ENCODE data around the gene MAP3K7. TPM values are rescaled to one million over a fixed set of nuclear protein-coding genes. Genes with fewer than 3 reads are reported as not detected.

MAP3K7 gene
- total and polyA plus RNA-seq, 2 experiments from 2014 or later: 21.5 to 40.3 TPM

- Histone ChIP-seq H3K9me2 (replicated peaks; ENCODE audit: insufficient read depth) (no peaks in the 10 kb centered on the region), H3K27me3 (no peaks in the 10 kb centered on the region), H3K9me3 (ENCODE audit: low read depth) (no peaks in the 10 kb centered on the region), H3K79me2 (no peaks in the 10 kb centered on the region), H3K27ac (no peak overlapping the region), H4K20me1 (ENCODE audit: insufficient read depth, poor library complexity, severe bottlenecking) (no peaks in the 10 kb centered on the region), H3K4me2 (no peak overlapping the region), H2AFZ (no peak overlapping the region), H3K4me3 (no peak overlapping the region), H3K4me1 (ENCODE audit: insufficient read depth) (no peaks in the 10 kb centered on the region), H3K36me3 (replicated peaks; ENCODE audit: insufficient read depth, low read depth) (no peaks in the 10 kb centered on the region)
- TF ChIP-seq EZH2phosphoT487 (IDR thresholded peaks at IDR 0.05; ENCODE audit: low read depth, severe bottlenecking, unreplicated experiment): no peak
- TF ChIP-seq CTCF (IDR thresholded peaks at IDR 0.05; ENCODE audit: poor library complexity): no peak
- no peak for TF ChIP-seq EZH2 (IDR thresholded peaks at IDR 0.05; ENCODE audit: borderline replicate concordance)
- DNase-seq (ENCODE audit: low spot score): no peak
- WGBS (ENCODE audit: low lambda C conversion rate, missing lambda C conversion rate): 57% methylated on average over 4 of the region's 4 CpGs
These were observed 96.7 kb downstream of the MAP3K7 start for GRCh38 chr6:90490030-90490716.

- H3K4me3 ChIP-seq: no peak overlapping the region
- H2AFZ ChIP-seq: no peak overlapping the region
- no peak for TF ChIP-seq EZH2 (IDR thresholded peaks at IDR 0.05; ENCODE audit: borderline replicate concordance)
- no peak for TF ChIP-seq CTCF (IDR thresholded peaks at IDR 0.05; ENCODE audit: poor library complexity)
- no peak for TF ChIP-seq EZH2phosphoT487 (IDR thresholded peaks at IDR 0.05; ENCODE audit: low read depth, severe bottlenecking, unreplicated experiment)
- H3K79me2 ChIP-seq: no peaks in the 10 kb centered on the region
- DNase-seq (ENCODE audit: low spot score): no peak
- no peak overlapping the region for H3K4me2 ChIP-seq
- H3K4me1 ChIP-seq (ENCODE audit: insufficient read depth): no peaks in the 10 kb centered on the region
- no peak overlapping the region for H3K27ac ChIP-seq
- no peaks in the 10 kb centered on the region for H3K9me3 ChIP-seq (ENCODE audit: low read depth)
- H4K20me1 ChIP-seq (ENCODE audit: insufficient read depth, poor library complexity, severe bottlenecking): no peaks in the 10 kb centered on the region
- H3K27me3 ChIP-seq: no peaks in the 10 kb centered on the region
- H3K9me2 ChIP-seq (replicated peaks; ENCODE audit: insufficient read depth): no peaks in the 10 kb centered on the region
- no peaks in the 10 kb centered on the region for H3K36me3 ChIP-seq (replicated peaks; ENCODE audit: insufficient read depth, low read depth)
These were observed 98.1 kb downstream of the MAP3K7 start for GRCh38 chr6:90488816-90489215.

GRCh38 chr6:90485635-90486277 is 101.1 kb downstream of the MAP3K7 start:
- Histone ChIP-seq H2AFZ (no peak overlapping the region), H3K27me3 (no peaks in the 10 kb centered on the region)

More at GRCh38 chr6:90485635-90486277, 101.1 kb downstream of the MAP3K7 start:
- no peak overlapping the region for H3K27ac ChIP-seq
- no peaks in the 10 kb centered on the region for H3K36me3 ChIP-seq (replicated peaks; ENCODE audit: insufficient read depth, low read depth)
- no peak overlapping the region for H3K4me3 ChIP-seq
- H3K9me2 ChIP-seq (replicated peaks; ENCODE audit: insufficient read depth): no peaks in the 10 kb centered on the region
- TF ChIP-seq EZH2 (IDR thresholded peaks at IDR 0.05; ENCODE audit: borderline replicate concordance) (no peak), EZH2phosphoT487 (IDR thresholded peaks at IDR 0.05; ENCODE audit: low read depth, severe bottlenecking, unreplicated experiment) (no peak), CTCF (IDR thresholded peaks at IDR 0.05; ENCODE audit: poor library complexity) (no peak)
- no peak for DNase-seq (ENCODE audit: low spot score)
- H3K4me1 ChIP-seq (ENCODE audit: insufficient read depth): no peaks in the 10 kb centered on the region
- no peak overlapping the region for H3K4me2 ChIP-seq
- H3K9me3 ChIP-seq (ENCODE audit: low read depth): no peaks in the 10 kb centered on the region
- no peaks in the 10 kb centered on the region for H3K79me2 ChIP-seq
- no peaks in the 10 kb centered on the region for H4K20me1 ChIP-seq (ENCODE audit: insufficient read depth, poor library complexity, severe bottlenecking)
- 94% methylated on average over 4 of the region's 4 CpGs for WGBS (ENCODE audit: low lambda C conversion rate, missing lambda C conversion rate)

Measured in hepatocyte (in vitro differentiated cells).